Retina (tissue), 1 donor: ENCODE data around the gene EIF3F.
A peak's percentile ranks its signal among the peaks of the same experiment; 100 is the strongest.

Source experiments
- DNase-seq: peaks from one replicate; pipeline ENCODE4 v3.0.0-alpha.2; 2016

EIF3F gene

DNA sequence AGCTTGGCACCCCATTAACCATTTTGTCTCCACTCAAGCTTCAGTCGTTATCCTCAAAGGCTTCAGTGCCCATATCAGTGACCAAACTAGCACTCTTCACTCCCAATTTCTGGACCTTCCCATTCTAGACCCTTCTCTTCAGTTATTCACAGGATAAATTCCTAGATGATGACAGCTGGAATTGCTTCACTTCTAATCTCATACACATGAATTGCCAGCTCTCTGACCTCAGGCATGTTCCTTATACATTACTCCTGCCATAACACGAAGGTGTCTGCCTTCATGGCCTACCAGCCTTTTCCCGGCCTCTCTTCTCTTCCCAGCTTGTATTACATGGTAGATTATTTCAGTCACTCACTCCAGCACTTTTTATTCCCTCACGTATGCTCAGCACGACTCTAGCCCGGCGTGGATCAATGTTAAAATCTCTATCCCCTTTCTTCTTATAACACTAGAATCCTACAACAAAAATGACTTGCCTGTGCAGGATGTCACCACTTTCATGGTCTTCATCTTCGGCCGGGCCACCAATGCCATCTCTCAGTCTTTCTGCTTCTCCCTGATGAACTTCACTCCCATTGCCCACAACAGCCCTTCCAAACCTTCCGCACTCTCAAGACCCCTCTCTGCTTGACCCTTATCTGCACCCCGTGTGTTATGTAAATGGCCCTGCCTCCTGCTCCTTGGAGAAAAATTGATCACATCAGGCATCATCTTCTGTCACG, 36.9 kb downstream of the EIF3F start:
- no peak for DNase-seq

DNA sequence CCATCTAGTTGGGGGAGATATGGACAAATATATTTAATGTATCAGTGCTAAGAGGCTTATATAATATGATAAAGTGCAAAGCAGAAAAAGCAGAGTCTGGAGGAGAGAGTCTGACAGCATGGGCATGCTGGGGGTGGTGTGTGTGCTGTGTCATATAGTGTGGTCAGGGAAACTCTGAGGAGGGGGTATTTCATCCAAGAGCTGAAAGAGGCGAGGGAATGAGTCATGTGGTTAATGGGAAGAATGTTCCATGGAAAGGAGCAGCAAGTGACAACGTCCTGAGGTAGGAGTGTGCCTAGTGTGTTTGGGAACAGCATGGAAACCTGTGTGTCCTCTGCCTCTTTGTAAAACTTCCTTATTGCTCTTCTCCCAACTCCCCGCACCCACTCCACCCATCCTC, 38.0 kb downstream of the EIF3F start:
- DNase-seq, result no peak

DNA sequence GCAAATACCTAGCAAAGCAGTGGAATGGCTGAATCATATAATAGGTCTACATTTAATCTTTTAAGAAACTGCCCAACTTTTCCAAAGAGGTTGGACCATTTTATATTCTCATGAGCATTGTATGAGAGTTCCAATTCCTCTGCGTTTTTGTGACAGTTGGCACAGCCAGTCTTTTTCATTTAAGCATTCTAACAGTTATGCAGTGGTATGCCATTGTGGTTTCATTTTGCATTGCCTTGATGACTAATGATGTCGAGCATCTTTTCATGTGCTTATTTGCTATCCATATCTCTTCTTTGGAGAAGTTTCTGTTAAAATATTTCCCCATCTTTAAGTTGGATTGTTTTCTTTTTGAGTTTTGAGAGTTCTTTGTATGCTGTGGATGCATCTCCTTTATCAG, 38.7 kb downstream of the EIF3F start:
- no peak for DNase-seq

DNA sequence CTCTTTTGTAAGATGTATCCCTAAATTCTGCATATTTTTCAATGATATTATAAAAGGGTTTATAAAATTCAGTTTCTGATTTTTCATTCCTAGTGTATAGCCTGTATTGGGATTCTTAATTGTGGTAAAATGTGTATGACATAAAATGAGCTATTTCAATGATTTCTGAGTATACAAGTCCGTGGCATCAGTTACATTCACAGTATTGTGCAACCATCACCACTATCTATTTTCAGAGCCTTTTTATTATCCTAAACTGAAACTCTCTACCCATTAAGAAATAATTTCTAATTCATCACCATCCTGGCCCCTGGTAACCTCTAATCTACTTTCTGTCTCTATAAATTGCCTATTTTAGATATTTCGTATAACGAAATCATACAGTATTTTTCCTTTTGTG, 39.8 kb downstream of the EIF3F start:
- DNase-seq, result no peak

DNA sequence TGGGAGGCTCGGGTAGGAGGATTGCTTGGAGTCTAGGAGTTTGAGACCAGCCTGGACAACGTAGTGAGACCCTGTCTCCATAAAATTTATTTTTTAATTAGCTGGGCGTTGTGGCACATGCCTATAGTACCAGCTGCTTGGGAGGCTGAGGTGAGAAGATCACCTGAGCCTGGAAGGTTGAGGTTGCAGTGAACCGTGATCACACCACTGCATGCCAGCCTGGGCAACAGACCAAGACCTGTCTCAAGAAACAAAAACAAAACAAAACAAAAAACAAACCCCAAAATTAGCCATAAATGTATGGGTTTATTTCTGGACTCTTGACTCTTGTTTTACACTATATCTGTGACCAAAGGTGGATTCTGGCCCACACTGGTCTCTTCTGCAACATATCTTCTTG, 41.6 kb downstream of the EIF3F start:
- no peak for DNase-seq

DNA sequence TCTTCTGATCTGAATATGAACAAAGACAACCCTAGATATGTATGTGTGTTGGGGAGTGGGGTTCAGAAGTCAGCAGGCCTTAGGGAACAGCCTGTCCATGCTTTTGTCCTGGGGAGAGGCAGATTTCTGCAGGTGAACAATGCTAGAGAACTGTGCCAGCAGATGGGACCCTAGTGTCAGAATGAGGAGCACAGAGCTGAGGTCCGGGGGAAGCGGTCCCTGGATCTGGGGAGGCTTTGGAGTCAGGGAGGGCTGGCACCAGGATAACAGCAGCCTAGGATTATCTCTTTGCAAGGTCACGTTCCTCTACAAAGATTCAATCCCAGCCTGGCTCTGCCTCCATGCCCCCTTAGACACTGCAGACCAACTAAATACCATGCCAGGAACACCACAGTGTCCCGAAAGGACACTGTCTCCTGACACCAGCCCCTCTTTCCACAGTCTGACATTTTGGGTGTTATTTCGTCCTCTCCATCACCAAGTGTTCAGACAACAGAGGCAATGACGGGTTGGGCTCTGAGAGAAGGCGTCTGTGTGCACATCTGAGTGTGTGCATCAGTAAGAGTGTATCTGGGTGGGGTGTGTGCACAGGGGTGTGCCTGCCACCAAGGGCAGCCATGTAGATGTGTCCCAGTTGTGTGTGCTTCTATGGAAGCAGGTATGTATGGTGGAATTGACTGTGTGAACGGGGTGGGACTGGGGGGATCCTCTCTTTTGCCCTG, 43.5 kb downstream of the EIF3F start:
- DNase-seq, result no peak

DNA sequence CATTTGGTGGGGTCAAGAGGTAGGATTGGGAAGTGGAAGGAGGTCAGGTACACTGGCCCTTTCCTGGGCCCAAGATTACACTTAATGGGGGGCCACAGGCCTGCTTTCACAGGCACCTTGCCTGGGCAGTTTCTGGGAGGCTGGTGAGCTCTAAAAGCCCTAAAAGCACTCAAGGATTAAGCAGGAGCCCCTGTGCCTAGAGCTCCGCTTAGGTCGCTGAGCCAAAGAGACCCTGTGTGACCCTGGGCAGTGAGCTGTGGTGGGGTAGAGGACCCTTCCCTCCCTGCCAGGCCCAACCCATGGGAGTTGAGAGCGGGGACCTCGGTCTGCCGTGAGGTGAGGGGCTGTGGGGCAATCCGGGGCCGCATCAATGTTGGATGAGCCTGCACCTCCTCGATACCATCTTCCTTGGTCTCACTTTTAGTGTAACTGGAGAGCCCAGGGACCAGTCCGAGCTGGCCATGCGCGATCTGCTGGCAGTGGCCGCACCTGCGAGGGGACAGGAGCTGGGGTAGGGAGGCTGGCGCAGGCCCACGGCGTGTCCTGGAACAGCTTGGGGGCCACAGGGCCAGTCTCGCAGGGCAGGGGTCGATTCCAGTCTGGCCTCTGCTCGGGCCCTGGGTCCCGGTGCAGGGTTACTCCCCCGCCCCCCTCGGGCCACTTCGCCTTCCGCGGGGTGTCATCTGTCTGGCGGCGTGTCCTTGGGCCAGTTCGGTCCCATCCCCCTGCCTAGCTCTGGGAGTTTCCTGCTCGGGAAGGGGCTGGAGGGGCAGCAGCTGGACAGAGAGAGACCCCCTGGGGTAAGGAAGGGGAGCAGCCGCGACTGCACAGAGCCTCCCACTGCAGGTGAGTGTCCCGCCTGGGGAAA, 44.3 kb downstream of the EIF3F start:
- no peak for DNase-seq

DNA sequence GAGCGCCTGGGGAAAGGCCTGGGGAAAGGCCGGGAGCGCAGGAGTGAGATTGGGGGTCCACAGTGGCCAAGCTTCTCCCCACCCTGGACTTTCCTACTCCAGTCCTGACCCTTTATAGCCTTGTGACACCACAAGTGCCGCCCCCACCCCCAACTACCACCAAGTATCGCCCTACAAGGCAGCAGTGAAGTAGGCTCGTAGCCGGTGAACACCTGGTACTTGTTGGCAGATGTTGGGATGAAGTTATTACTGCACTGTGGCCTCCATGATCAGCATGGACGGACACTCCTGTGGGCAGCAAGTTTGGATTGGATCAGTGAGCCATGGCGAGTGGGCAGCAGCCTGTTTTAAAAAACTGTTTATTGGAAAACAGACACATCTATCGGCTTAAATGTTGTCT, 45.0 kb downstream of the EIF3F start:
- no peak for DNase-seq

DNA sequence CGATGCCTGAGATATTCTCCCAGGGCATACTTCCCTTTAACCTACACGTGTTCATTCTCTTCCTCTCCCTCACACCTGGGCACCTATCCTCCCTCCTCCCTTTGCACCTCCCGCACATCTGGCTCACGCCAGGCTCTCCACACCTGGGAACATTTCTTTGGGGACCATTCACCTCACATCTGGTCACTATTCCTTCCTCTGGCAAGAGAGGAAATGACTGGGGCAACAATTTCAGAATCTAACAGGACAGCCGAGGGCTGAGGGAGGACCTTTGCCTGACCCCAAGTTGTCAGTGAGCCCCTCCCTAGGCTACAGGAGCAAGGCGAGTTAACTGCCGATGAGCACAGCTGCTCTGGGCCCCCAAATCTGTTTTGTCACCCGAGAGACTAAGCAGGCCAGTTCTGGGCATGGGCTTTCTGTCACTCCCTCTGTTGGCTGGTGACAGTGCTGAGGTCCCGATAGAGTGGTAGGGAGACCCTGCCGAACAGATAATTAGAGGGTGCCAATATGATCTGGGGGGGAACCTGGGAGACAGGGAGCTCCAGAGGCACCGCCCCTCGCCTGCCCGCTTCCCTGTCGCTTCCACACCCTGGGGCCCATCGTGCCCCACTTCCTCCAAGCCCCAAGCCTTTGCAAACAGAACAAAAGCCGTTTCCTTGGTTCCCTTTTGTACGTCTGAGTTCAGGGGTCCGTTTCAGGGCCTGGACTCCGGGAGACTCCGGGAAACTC, 45.6 kb downstream of the EIF3F start:
- no peak for DNase-seq

DNA sequence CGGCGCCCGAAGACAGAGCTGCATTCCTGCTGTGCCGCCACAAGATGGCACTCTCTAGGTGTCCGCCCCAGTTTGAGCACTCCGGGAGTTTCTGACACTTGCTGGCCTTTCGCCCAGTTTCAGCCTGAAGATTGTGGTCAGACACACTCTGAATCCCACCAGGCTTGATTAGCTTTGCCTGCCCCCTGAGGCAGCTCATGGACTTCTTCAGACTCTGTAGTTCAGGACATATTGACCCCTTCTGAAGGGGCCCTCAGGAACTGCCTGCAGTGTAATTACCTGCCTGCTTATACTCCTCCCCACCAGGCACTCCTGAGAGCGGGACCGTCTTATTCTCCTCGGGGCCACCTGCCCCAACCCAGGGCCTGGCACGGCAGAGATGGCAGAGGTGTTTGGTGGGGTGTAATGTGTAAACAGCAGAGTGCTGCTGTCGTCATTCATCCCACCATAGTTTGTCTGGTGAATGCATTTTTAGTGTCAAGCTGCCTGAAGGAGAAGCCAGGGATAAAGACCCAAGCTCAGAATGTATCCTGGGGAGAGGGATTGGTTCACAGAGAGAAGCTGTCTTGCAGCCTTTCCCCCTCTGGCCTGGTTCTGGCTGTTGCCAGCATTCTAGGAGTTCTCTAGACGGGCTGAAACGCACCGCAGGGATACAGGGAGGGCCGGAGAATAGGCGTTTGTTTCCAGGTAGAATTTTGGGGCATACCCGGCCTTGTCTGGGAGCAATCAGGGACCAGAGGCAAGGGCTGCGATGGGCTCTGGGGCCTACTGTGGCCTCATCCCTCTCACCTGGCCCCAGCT, 46.4 kb downstream of the EIF3F start:
- peak; percentile 86 for DNase-seq

DNA sequence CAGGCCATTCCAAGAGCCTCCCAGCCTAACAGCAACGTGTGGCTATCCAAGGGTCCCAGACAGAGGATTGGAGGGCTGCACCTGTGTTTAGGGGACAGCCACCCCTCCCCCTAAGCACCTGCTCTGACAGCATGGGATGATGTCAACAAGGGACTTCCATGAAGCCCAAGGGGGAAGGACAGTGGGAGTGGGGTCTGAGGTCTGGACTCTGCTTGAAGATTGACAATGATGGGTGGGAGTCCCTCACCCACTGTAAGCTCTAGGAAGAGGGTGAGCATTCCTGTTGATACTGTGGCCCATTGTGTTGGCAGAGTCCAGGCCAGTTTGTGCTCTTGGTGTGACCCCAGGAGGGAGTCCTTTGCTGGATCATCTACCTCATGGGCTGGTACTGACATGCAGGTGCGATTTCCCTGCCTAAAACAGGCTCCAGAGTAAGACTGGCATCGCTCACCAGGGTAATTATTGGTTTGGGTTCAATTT, 47.0 kb downstream of the EIF3F start:
- DNase-seq, result no peak

DNA sequence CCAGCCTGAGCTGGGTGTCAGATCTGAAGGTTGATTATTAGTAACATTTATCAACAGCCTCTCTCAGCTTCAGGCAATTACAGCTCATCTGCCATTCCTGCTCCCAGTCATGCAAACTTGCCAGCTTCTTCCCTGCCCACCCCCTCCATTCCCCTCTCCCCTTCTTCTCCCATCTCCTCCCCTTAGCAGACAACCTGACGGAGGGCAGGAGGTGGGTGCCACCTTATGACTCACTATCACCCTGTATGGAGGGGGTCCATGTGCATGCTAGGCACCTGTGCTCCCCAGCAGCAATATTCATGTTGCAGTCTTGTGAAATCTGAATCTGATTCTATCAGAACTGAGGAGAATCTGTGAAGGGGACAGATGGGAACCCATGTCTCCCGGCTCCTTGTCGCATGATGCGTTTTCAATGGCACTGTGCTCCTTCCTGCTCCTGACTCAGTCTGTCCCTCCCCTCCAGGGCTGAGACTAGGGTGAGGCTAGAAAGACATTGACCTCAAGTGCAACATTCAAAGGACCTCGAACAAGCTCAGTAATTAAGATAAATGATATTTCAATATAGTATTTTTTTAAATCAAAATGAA, 47.6 kb downstream of the EIF3F start:
- no peak for DNase-seq

DNA sequence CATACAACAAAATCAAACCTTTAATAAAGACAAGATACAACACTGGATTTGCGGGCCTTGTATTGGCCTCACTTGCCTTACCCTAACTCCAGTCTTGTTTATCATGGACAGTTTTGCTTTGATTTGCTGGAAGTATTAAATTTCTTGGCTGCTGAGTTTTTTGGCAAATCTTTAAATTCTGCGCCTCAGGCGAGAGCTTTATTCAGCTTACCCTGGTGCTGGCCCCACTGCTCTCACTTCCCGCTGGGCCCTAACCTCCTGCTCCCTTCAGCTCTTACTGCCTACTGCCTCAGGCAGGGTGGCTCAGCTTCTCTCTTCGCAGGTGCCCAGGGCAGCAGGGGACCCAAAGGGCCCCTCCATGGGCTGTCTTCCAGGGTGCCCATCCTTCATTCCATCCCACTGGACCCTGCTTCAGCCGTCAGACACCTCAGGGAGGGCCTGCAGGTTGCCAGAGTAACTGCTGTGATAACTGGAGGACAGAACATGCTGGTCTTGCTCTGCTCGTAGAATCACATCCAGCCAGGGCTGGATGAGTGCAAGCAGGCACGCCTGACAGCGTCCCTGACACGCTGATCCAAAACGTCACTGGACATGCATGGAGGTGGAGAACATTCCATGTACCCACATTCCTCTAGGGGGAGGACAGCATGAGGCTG, 48.2 kb downstream of the EIF3F start:
- peak; percentile 65 for DNase-seq

DNA sequence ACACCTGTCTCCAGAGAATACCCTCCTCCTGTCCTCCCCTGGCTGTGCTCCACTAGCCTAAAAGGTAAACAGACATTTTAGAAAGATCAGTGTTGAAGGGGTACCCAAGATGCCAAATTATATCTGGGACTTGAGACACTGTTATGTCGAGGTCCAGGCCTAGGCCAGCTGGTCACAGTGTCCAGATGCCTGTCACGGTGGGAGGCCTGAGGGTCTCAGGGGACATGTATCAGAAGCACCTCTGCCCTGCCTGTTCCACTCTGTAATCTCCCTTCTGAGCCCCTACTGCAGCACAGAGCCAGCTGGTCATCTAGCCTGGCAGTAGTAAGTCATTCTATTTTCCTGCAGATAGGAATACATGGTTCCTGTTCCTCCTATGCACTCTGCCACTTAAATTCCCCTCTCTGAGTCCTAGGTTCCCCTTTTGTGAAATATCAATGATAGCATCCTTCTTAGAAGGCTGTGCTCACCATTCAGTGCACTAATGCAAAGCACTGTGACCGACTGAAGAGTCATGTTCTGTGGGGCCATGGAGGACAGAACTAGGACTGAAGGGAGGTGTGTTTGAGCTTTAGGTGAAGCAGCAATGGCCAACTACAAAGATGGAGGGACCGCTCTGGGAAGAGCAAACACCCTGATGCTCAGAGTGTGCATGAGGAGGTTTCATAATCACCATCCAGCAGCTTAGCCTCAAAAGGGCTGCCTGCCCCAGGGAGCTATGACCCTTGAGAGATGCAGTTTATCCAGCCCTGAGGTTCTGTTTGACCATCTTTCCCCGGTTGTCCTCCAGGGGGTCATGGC, 49.1 kb downstream of the EIF3F start:
- DNase-seq, result no peak

DNA sequence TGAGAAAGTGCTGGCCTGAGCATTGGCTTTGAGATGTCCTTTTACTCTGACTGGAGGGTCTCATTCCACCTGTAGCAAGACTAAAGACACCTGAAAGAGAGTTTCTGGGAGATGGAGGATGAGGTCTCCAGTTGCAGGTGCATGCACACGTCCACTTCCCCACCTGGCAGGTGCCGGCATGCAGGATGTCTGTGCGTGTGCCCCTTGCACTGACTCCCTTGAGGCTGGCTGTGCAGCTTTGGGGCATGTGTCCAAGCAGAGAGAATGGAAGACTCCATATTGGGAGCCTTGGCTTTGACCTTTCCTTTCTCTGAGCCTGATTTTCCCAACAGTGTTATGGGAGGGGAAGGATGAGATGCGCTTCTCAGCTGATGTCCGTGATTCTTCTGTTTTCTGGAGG, 49.8 kb downstream of the EIF3F start:
- no peak for DNase-seq

DNA sequence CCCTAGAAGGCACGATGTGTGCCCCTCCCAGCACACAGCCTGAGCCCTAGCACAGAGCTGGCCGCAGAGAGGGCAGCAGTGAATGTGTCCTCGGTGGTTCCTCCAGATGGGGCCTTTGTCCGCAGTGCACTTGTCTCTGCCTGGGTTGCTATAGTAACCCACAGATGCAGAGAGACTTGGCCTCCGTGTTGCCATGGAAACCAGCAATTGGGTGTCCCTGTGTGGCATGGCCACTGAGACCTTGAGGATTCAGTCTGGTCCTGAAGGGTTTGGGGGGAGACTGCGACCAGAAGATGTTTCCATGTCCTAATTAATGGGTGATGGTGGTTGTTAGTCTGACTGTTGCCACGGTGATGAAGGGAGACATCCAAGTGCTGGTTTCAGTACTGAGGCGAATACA, 51.3 kb downstream of the EIF3F start:
- DNase-seq, result peak; percentile 80

DNA sequence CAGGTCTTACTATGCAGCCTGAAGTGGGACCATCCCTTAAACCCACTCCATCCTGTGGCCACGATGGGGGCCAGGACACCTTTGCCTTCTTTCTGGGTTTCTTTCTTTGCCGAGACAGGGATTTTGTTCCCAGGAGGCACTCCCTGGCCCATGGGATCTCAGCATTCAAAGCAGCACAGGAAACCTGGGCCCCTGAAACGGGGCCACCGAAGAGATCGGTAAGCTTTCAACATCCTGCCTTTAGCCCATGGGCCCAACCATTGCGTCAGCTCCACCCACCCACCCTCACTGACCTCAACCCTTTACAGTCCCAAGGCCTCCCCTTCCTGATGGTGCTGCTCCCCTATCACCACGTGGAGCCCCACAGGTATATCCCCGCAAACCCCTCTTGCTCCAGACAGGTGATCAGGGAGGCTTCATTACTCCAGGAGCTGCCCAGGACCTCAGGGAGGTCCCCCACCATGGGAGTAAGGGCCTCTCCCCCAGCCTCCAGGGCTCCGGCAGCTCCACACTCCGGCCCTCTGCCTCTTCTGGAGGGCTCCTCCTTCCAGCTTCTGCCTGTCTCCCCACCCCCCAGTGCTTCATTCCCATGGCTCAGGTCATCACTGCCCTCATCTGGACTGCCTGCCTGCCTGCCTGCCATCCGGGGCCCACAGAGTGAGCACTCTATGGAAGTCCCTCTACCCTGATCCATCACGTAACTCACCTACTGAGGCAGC, 51.8 kb downstream of the EIF3F start:
- DNase-seq, result no peak

DNA sequence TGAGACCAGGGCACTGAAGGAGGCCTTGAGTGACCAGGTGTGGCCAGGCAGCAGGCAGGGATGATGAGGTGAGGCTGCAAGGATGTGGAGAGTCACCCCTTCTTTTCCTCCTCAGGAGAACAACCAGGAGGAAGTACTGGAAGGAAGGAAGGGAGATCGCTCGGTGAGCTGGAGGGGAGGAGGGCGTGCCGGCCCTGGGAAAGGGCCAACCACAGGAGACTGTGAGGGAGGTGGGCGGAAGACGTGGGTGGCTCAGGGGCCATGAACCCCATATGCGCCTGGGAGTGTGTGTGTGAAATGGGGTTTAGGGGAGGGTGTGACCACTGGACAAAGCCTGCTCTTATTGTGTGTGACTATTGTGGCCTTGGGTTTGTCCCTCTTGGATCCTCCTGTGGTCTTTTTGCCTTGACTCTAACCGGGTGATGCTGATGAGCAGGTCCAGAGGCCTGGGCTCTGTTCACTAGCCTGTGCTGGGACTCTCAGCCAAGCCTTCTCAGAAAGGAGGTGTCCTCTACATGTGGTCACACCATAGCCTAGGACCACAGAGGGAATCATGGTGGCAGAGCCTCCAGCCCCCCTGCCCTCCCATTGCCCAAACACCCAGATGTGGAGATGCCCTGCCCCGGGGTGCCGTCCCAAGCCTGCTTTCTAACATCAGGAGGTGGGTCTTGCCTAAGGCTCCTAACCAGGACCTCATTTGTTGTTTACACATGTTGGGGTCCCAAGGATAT, 52.6 kb downstream of the EIF3F start:
- DNase-seq, result no peak
